ENCODE data around the gene FAF1. TPM values are rescaled to one million over a fixed set of nuclear protein-coding genes. Genes with fewer than 3 reads are reported as not detected.

FAF1 gene
- total and polyA plus RNA-seq, 9 of the 15 experiments (the other 6 are each of a cell fraction or from before 2014, with no cell fraction given), result 48.7 to 225 (median 118) TPM

GRCh38 chr1:50969611-50970508 lies 9.8 kb upstream of the FAF1 start, which contains the start of gene CDKN2C (continued):
- no peak for TF ChIP-seq DLX4 (CRISPR knock-in tag; IDR thresholded peaks at IDR 0.05)
- TF ChIP-seq ILK (tag; IDR thresholded peaks at IDR 0.05; ENCODE audit: borderline replicate concordance, low read depth), result no peak
- TF ChIP-seq ZNF146 (CRISPR knock-in tag; IDR thresholded peaks at IDR 0.05; ENCODE audit: unreplicated experiment), result no peak
- TF ChIP-seq U2AF1 (optimal IDR thresholded peaks at IDR 0.05; ENCODE audit: low read depth, low read length), result no peak
- no peak for TF ChIP-seq ZNF668 (CRISPR knock-in tag; IDR thresholded peaks at IDR 0.05)
- no peak for TF ChIP-seq NR1H2 (CRISPR knock-in tag; IDR thresholded peaks at IDR 0.05)
- TF ChIP-seq, protein P1, sequence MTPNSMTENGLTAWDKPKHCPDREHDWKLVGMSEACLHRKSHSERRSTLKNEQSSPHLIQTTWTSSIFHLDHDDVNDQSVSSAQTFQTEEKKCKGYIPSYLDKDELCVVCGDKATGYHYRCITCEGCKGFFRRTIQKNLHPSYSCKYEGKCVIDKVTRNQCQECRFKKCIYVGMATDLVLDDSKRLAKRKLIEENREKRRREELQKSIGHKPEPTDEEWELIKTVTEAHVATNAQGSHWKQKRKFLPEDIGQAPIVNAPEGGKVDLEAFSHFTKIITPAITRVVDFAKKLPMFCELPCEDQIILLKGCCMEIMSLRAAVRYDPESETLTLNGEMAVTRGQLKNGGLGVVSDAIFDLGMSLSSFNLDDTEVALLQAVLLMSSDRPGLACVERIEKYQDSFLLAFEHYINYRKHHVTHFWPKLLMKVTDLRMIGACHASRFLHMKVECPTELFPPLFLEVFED (CRISPR knock-in tag; conservative IDR thresholded peaks at IDR 0.05), result 0 out of 2 replicates have a peak, but pooled peaks have one; percentile 43
- TF ChIP-seq NFATC3 (IDR thresholded peaks at IDR 0.05), result no peak
- peak in 1 of 2 experiments; percentile 16; a peak in 2 of 4 replicates for TF ChIP-seq FOXK2 (conservative IDR thresholded peaks at IDR 0.05 in 1 of 2, IDR thresholded peaks at IDR 0.05 in 1 of 2; ENCODE audit: low read depth in 2 of 2)
- no peak for TF ChIP-seq NCOR1 (IDR thresholded peaks at IDR 0.05)
- 0 out of 2 replicates have a peak, but pooled peaks have one; percentile 22 for TF ChIP-seq ZSCAN29 (IDR thresholded peaks at IDR 0.05)
- TF ChIP-seq, protein P2, sequence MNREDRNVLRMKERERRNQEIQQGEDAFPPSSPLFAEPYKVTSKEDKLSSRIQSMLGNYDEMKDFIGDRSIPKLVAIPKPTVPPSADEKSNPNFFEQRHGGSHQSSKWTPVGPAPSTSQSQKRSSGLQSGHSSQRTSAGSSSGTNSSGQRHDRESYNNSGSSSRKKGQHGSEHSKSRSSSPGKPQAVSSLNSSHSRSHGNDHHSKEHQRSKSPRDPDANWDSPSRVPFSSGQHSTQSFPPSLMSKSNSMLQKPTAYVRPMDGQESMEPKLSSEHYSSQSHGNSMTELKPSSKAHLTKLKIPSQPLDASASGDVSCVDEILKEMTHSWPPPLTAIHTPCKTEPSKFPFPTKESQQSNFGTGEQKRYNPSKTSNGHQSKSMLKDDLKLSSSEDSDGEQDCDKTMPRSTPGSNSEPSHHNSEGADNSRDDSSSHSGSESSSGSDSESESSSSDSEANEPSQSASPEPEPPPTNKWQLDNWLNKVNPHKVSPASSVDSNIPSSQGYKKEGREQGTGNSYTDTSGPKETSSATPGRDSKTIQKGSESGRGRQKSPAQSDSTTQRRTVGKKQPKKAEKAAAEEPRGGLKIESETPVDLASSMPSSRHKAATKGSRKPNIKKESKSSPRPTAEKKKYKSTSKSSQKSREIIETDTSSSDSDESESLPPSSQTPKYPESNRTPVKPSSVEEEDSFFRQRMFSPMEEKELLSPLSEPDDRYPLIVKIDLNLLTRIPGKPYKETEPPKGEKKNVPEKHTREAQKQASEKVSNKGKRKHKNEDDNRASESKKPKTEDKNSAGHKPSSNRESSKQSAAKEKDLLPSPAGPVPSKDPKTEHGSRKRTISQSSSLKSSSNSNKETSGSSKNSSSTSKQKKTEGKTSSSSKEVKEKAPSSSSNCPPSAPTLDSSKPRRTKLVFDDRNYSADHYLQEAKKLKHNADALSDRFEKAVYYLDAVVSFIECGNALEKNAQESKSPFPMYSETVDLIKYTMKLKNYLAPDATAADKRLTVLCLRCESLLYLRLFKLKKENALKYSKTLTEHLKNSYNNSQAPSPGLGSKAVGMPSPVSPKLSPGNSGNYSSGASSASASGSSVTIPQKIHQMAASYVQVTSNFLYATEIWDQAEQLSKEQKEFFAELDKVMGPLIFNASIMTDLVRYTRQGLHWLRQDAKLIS (CRISPR knock-in tag; IDR thresholded peaks at IDR 0.05), result 0 out of 2 replicates have a peak, but pooled peaks have one; percentile 68

Measured in K562 (cell line).